Colon (tissue), 2 donors: Measurements from ENCODE around the gene HYAL2.
A peak's percentile ranks its signal among the peaks of the same experiment; 100 is the strongest.

Experiments used
- FAIRE-seq: peaks from 2 replicates; lab custom pipeline; 2012; peaks lifted over from hg19 to GRCh38; lab: Jason Lieb, UNC
- donor health status: control.
- donor health status: control.

The HYAL2 gene

GRCh38 chr3:50322386-50323091 is at the start of gene HYAL2:
TSS of gene HYAL2 (minus strand) at chr3:50322745. CDS start at chr3:50320489, 2,256 bp downstream.
- FAIRE-seq: no peak

- no peak for FAIRE-seq
Measured at GRCh38 chr3:50371133-50371685, 48.7 kb upstream of the HYAL2 start.

GRCh38 chr3:50370594-50370993 is 48.0 kb upstream of the HYAL2 start:
- FAIRE-seq: no peak

- no peak for FAIRE-seq
Measured at GRCh38 chr3:50369012-50369670, 46.6 kb upstream of the HYAL2 start.

- no peak for FAIRE-seq
Measured at GRCh38 chr3:50365842-50366220, 43.3 kb upstream of the HYAL2 start.

- no peak for FAIRE-seq
Measured at GRCh38 chr3:50365080-50365841, 42.7 kb upstream of the HYAL2 start.

GRCh38 chr3:50364573-50365079 is 42.1 kb upstream of the HYAL2 start:
- FAIRE-seq: no peak

GRCh38 chr3:50359760-50360110 is 37.2 kb upstream of the HYAL2 start:
- no peak for FAIRE-seq

GRCh38 chr3:50358911-50359759 is 36.6 kb upstream of the HYAL2 start, which contains the start of gene TMEM115:
TSS of gene TMEM115 (minus strand) at chr3:50359521. CDS start at chr3:50359063, 458 bp downstream.
- peak; percentile 47 for FAIRE-seq

GRCh38 chr3:50358355-50358910 is 35.9 kb upstream of the HYAL2 start:
- FAIRE-seq: no peak

- FAIRE-seq: no peak
Measured at GRCh38 chr3:50357481-50357880, 34.9 kb upstream of the HYAL2 start.

GRCh38 chr3:50356553-50356952 is 34.0 kb upstream of the HYAL2 start:
- FAIRE-seq: no peak

- FAIRE-seq: no peak
Measured at GRCh38 chr3:50355829-50356552, 33.4 kb upstream of the HYAL2 start.

GRCh38 chr3:50354850-50355249 is 32.3 kb upstream of the HYAL2 start:
- no peak for FAIRE-seq

GRCh38 chr3:50354186-50354764 is 31.7 kb upstream of the HYAL2 start:
- FAIRE-seq: no peak

GRCh38 chr3:50353245-50354004 is 30.9 kb upstream of the HYAL2 start:
- FAIRE-seq: no peak

- no peak for FAIRE-seq
Measured at GRCh38 chr3:50352781-50353180, 30.2 kb upstream of the HYAL2 start.

GRCh38 chr3:50351323-50351697 is 28.8 kb upstream of the HYAL2 start:
- no peak for FAIRE-seq

GRCh38 chr3:50350527-50351322 is 28.2 kb upstream of the HYAL2 start, which contains the start of the genes CYB561D2 and NPRL2:
TSS of gene CYB561D2 (plus strand) at chr3:50350862. CDS start at chr3:50351434, 572 bp downstream.
TSS of gene NPRL2 (minus strand) at chr3:50350775. CDS start at chr3:50350652, 123 bp downstream.
- FAIRE-seq: no peak
